Endothelial cell of umbilical vein (primary cell): ENCODE data around the gene SRBD1. TPM values are rescaled to one million over a fixed set of nuclear protein-coding genes. Genes with fewer than 3 reads are reported as not detected.

Source experiments
- BruUV-seq: library from RNA; stranded (reverse); fragments of 400-500 nt; replicated peaks from 2 replicates; lab custom pipeline; 2021; lab: Mats Ljungman, UMichigan
- CTCF ChIA-PET: fragments of 300-600, 350-600 bp; sonication (Branson Sonifier 250); formaldehyde crosslinking; loops from one replicate; lab custom pipeline; 2021; ENCODE audit warnings: antibody characterized with exemption, inconsistent platforms; lab: Charles Lee
- POLR2A ChIA-PET: fragments of 300-600, 350-600 bp; sonication (Branson Sonifier 250); formaldehyde crosslinking; loops from one replicate; lab custom pipeline; 2021; ENCODE audit warnings: antibody characterized with exemption, inconsistent platforms; lab: Charles Lee
- DNase-seq: peaks from one replicate; pipeline ENCODE4 v3.0.0-alpha.2; 2011; ENCODE audit warnings: low read depth, low spot score
- FAIRE-seq: peaks from 2 replicates; lab custom pipeline; 2011; peaks lifted over from hg19 to GRCh38; lab: Jason Lieb, UNC
- H2AFZ ChIP-seq: 2 replicates; pipeline ENCODE4 v1.6.0; 2012; ENCODE audit warnings: low read depth, low read length, control low read depth, inconsistent platforms
- H3K27ac ChIP-seq: 2 replicates; pipeline ENCODE4 v1.5.1; 2011; ENCODE audit warnings: low read depth, mild to moderate bottlenecking, control low read depth, low read length, moderate library complexity; ENCODE audit not compliant: insufficient read depth
- H3K27me3 ChIP-seq, 2 experiments: 2 replicates each; pipeline versions ENCODE4 v1.6.0 to v1.6.1; 2011; ENCODE audit warnings: low read length in 2 of 2, mixed read lengths in 1 of 2; ENCODE audit not compliant: control insufficient read depth in 2 of 2, insufficient read depth in 2 of 2
- H3K36me3 ChIP-seq, 2 experiments: 2 replicates in 1 of 2; 3 replicates in 1 of 2; pipeline ENCODE4 v1.5.1; 2011; ENCODE audit warnings: low read length in 2 of 2, mild to moderate bottlenecking in 1 of 2, moderate library complexity in 1 of 2; ENCODE audit not compliant: control insufficient read depth in 2 of 2, insufficient read depth in 2 of 2; ENCODE audit errors: extremely low read depth in 1 of 2
- H3K4me1 ChIP-seq: 3 replicates; pipeline ENCODE4 v1.5.1; 2011; ENCODE audit warnings: mild to moderate bottlenecking, low read length; ENCODE audit not compliant: control insufficient read depth, insufficient read depth; ENCODE audit errors: extremely low read depth
- H3K4me2 ChIP-seq: 2 replicates; pipeline ENCODE4 v1.6.1; 2011; ENCODE audit warnings: low read length, control low read depth, mixed read lengths; ENCODE audit not compliant: insufficient read depth
- H3K4me3 ChIP-seq, 3 experiments: fragments of 200-600 bp in 1 of 3; sonication (generic), shearing (Covaris generic) in 1 of 3; replicated peaks in 1 of 3; 2 replicates each; pipeline ENCODE4 v1.5.1; 2011 to 2016; ENCODE audit warnings: control low read depth in 3 of 3, low read length in 3 of 3, mild to moderate bottlenecking in 2 of 3, inconsistent platforms in 1 of 3, low read depth in 1 of 3, moderate library complexity in 1 of 3; ENCODE audit not compliant: insufficient read depth in 1 of 3
- H3K79me2 ChIP-seq: 2 replicates; pipeline ENCODE4 v1.6.0; 2012; ENCODE audit warnings: low read length, inconsistent platforms; ENCODE audit not compliant: control insufficient read depth, insufficient read depth
- H3K9ac ChIP-seq: replicated peaks from 2 replicates; pipeline ENCODE3; 2011; ENCODE audit warnings: low read length, control low read depth; ENCODE audit not compliant: insufficient read depth; ENCODE audit errors: extremely low read depth
- H3K9me1 ChIP-seq: replicated peaks from 3 replicates; pipeline ENCODE4 v1.6.0; 2011; ENCODE audit warnings: mild to moderate bottlenecking, low read length; ENCODE audit not compliant: control insufficient read depth, insufficient read depth; ENCODE audit errors: extremely low read depth
- H3K9me3 ChIP-seq: replicated peaks from 2 replicates; pipeline ENCODE4 v1.5.1; 2012; ENCODE audit warnings: low read length, inconsistent platforms; ENCODE audit not compliant: control insufficient read depth, insufficient read depth
- H4K20me1 ChIP-seq: replicated peaks from 2 replicates; pipeline ENCODE3; 2011; ENCODE audit warnings: mild to moderate bottlenecking, low read length; ENCODE audit not compliant: control insufficient read depth, insufficient read depth; ENCODE audit errors: extremely low read depth
- EZH2 ChIP-seq: IDR thresholded peaks from 2 replicates; pipeline ENCODE4 v1.6.1; 2012; ENCODE audit warnings: borderline replicate concordance, low read depth, mild to moderate bottlenecking, moderate library complexity, low read length, inconsistent platforms; ENCODE audit not compliant: severe bottlenecking
- FOS ChIP-seq: IDR thresholded peaks from 2 replicates; pipeline ENCODE4 v1.6.1; 2011; ENCODE audit warnings: mild to moderate bottlenecking, low read length, moderate library complexity, borderline replicate concordance; ENCODE audit not compliant: insufficient read depth
- GATA2 ChIP-seq: IDR thresholded peaks from 2 replicates; pipeline ENCODE4 v1.7.0; 2011; ENCODE audit warnings: low read depth, mild to moderate bottlenecking, moderate library complexity, mixed read lengths, low read length; ENCODE audit not compliant: insufficient read length, insufficient read depth
- JUN ChIP-seq: IDR thresholded peaks from 2 replicates; pipeline ENCODE4 v1.6.1; 2011; ENCODE audit warnings: borderline replicate concordance, low read depth; ENCODE audit not compliant: insufficient read length, insufficient read depth
- MYC ChIP-seq: IDR thresholded peaks from one replicate; pipeline ENCODE4 v1.6.1; 2011; ENCODE audit warnings: mild to moderate bottlenecking, low read depth, low read length
- POLR2A ChIP-seq: IDR thresholded peaks from 2 replicates; pipeline ENCODE4 v1.6.1; 2012; ENCODE audit warnings: low read depth, mild to moderate bottlenecking, control low read depth, low read length
- POLR2AphosphoS5 ChIP-seq: IDR thresholded peaks from 2 replicates; pipeline ENCODE4 v1.6.1; 2012; ENCODE audit warnings: low read depth, mild to moderate bottlenecking, control low read depth, low read length, moderate library complexity; ENCODE audit not compliant: insufficient read depth
- dilution Hi-C: fragments of 300-500 bp; cut with MboI; formaldehyde crosslinking; loops from one replicate; pipeline ENCODE4 v1.15.0; 2019; ENCODE audit warnings: low sequenced_read_pairs; ENCODE audit not compliant: extremely low pct_ligation_motif_present
- intact Hi-C: fragments of 100-400 bp; cut with micrococcal nuclease; formaldehyde crosslinking; loops from one replicate; pipeline ENCODE4 v1.10.0; 2022
- polyA plus RNA-seq, 4 experiments: library from polyadenylated mRNA; depleted of rRNA in 3 of 4; stranded (reverse) in 3 of 4; unstranded in 1 of 4; fragments of >200 nt; gene quantifications; 2 replicates each; pipeline versions ENCODE4 v1.2.1 to v1.2.3, GENCODE V29; 2011 to 2012; ENCODE audit warnings: missing spikeins in 1 of 4
- total RNA-seq: library from RNA; stranded (reverse); gene quantifications from 2 replicates; pipeline ENCODE4 v1.2.3, GENCODE V29; 2021
- TF ChIP-seq, protein P1 (sequence below): IDR thresholded peaks from 2 replicates; pipeline ENCODE4 v1.6.1; 2011; ENCODE audit not compliant: insufficient read depth, insufficient read length
- TF ChIP-seq, protein P2 (sequence below), 2 donors: IDR thresholded peaks; 1 replicate in 1 of 2; 2 replicates in 1 of 2; pipeline ENCODE4 v1.5.1; 2011; ENCODE audit warnings: low read length in 2 of 2, mild to moderate bottlenecking in 2 of 2, moderate library complexity in 2 of 2, control low read depth in 1 of 2, inconsistent platforms in 1 of 2, low read depth in 1 of 2; ENCODE audit not compliant: insufficient read depth in 1 of 2; ENCODE audit errors: extremely low read depth in 1 of 2

Gene SRBD1
- total and polyA plus RNA-seq, 2 donors (not counting 3 experiments of a cell fraction or from before 2014, with no cell fraction given) = 3.7 to 12.5 TPM

DNA sequence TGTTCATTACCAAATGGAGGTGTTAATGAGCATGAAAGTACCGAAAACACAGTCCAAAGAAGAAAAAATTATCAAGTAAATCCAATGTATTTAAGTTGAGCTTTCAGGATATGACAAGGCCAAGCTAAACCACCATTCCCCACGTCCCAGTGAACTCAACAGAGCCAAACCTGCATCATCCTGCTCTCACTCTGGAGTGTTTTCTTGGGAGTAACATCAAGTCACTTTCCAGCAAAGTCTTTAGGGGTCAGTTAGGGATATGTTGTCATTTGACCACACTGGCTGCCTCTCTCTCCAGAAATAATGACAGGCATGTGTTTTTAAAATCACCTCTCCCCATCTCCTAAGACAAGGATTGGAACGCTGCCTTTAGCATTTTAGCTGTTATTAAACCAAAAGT, 140.5 kb downstream of the SRBD1 start:
- DNase-seq = no peak
- Histone ChIP-seq H3K9ac (no peak overlapping the region), H3K27ac (no peak overlapping the region), H3K9me1 (no peaks in the 10 kb centered on the region), H2AFZ (no peak overlapping the region), H3K4me3 (no peak overlapping the region), H3K36me3 (no peaks in the 10 kb centered on the region), H3K27me3 (no peaks in the 10 kb centered on the region), H3K79me2 (no peaks in the 10 kb centered on the region), H4K20me1 (no peaks in the 10 kb centered on the region), H3K4me1 (no peaks in the 10 kb centered on the region), H3K4me2 (no peak overlapping the region), H3K9me3 (no peaks in the 10 kb centered on the region)
- CTCF ChIA-PET = interaction anchor here (1.2 kb wide), 1 partner anchor 9 kb away, joined by 3 read pairs; no protein-coding TSS in a partner anchor
- dilution Hi-C loops = no loop called here
- BruUV-seq = no TSS peak
- no peak for TF ChIP-seq MYC
- TF ChIP-seq, protein P1, sequence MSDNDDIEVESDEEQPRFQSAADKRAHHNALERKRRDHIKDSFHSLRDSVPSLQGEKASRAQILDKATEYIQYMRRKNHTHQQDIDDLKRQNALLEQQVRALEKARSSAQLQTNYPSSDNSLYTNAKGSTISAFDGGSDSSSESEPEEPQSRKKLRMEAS = no peak
- TF ChIP-seq, protein P2, sequence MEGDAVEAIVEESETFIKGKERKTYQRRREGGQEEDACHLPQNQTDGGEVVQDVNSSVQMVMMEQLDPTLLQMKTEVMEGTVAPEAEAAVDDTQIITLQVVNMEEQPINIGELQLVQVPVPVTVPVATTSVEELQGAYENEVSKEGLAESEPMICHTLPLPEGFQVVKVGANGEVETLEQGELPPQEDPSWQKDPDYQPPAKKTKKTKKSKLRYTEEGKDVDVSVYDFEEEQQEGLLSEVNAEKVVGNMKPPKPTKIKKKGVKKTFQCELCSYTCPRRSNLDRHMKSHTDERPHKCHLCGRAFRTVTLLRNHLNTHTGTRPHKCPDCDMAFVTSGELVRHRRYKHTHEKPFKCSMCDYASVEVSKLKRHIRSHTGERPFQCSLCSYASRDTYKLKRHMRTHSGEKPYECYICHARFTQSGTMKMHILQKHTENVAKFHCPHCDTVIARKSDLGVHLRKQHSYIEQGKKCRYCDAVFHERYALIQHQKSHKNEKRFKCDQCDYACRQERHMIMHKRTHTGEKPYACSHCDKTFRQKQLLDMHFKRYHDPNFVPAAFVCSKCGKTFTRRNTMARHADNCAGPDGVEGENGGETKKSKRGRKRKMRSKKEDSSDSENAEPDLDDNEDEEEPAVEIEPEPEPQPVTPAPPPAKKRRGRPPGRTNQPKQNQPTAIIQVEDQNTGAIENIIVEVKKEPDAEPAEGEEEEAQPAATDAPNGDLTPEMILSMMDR (IDR thresholded peaks at IDR 0.05; ENCODE audit: extremely low read depth in 1 of 2, insufficient read depth in 1 of 2, low read depth in 1 of 2, low read length in 2 of 2) = no peak
- TF ChIP-seq POLR2AphosphoS5 = no peak
- no peak for TF ChIP-seq GATA2
- no peak for TF ChIP-seq EZH2
- no peak for TF ChIP-seq JUN
- no peak for TF ChIP-seq FOS
- TF ChIP-seq POLR2A = no peak
- no peak for FAIRE-seq
- intact Hi-C loops = no loop called here
- POLR2A ChIA-PET = no interaction called here
